HPDE6-E6E7 (cell line): ENCODE measurements around the gene AKAP6.
"Not testable (repeated sequence)": the region's sequence is repeated elsewhere in the genome, so short reads cannot be mapped to it uniquely, and the experiment has no call there.

Source experiments
- DNase-seq: peaks from one replicate; pipeline ENCODE4 v3.0.0; 2011; ENCODE audit warnings: missing footprints; ENCODE audit errors: extremely low spot score

Gene AKAP6

DNA sequence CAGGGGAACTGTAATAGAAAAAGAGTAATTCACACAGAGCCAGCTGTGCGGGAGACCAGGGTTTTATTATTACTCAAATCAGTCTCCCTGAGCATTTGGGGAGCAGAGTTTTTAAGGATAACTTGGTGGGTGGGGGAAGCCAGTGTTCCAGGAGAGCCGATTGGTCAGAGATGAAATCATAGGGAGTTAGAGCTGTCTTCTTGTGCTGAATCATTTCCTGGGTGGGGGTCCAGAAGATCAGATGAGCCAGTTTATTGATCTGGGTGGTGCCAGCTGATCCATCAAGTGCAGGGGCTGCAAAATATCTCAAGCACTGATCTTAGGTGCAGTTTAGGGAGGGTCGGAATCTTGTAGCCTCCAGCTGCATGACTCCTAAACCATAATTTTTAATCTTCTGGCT, 44.1 kb downstream of the AKAP6 start:
- DNase-seq = not testable (repeated sequence)

- DNase-seq = no peak
Measured at GRCh38 chr14:32374155-32374554, 45.1 kb downstream of the AKAP6 start.

DNA sequence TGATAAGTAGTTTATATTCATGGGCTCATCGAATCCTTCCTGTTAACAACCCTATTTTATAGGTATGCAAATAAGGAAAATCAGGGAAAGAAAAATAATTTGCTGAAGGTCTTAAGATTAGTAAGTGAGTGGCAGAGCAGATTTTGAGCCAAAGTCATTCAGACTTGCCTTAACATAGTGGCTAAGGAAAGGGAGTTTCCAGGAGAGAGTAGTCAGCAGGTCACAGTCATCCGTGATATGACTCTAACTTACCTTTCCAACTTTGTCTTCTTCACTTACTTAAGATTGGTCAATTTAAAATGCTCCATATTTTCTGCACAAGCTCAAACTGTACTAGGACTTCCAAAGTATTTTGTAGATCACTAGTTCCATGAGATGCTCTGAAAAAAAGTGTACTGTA, 46.6 kb downstream of the AKAP6 start:
- no peak for DNase-seq

DNA sequence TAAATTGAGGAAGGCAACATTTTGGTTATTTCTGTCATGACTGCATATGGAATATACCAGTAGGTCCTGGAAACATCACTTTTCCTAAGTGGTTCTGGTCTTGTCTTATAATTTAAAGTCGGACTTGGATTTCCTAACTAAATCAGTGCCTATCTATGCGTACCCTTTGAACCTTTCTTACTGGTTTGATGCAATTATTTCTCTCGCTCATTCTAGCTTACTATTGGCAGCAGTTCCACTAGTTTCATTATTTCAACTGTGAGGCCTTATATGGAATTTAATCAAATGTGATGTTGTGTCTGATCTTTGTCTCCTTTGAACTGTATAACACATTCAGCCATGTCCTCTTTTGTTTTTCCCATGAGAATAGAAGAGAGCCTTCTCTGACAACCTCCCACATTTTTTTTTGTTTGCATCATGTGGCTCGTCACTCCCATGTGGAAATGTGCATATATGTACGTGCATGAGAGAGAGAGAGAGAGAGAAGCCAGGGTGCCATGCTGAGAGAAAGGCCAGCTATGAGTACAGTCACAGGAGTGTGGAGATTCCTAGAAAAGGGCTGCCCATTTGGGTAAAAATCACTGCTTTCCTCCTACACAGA, 48.0 kb downstream of the AKAP6 start:
- no peak for DNase-seq

GRCh38 chr14:32378284-32378683, 49.2 kb downstream of the AKAP6 start:
- no peak for DNase-seq

GRCh38 chr14:32379447-32379846, 50.3 kb downstream of the AKAP6 start:
- DNase-seq = no peak

DNA sequence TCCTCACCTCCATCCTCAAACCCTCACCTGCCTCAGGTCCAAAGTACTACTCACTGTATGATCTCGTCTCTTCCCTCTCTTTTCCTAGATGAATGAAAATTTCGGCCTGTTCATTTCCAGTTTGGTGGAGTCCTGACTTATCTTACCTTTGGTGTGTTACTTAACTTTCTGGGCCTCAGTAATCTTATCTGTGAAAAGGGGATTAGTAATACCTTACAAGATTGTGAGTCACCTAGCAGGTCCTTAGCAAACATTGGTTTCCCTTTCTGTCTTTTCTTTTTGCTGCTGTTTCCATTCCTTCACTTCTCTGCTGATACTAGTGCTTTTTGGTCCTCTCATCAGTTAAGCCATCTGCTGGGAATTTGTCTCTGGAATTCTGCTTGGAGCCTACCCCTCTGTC, 52.8 kb downstream of the AKAP6 start:
- DNase-seq = peak; percentile 13

DNA sequence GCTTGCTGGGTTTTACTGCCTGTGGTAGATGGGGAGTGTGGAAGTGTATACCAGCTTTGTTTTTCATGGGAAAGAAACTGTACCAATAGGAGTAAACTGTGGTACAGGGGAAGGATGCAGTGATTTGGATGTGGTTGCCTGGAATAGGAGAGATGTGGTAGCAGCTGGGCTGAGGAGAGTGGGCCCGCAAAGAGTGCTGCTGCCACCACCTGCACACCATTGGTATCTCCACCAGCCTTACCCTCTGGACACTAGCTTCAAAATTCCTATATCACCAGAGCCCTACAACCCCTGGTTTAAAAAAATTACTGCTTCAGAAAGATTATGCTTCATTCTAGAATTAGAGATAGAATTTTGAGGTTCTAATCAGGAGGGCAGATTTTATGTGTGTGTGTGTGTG, 53.6 kb downstream of the AKAP6 start:
- DNase-seq = peak; percentile 39

DNA sequence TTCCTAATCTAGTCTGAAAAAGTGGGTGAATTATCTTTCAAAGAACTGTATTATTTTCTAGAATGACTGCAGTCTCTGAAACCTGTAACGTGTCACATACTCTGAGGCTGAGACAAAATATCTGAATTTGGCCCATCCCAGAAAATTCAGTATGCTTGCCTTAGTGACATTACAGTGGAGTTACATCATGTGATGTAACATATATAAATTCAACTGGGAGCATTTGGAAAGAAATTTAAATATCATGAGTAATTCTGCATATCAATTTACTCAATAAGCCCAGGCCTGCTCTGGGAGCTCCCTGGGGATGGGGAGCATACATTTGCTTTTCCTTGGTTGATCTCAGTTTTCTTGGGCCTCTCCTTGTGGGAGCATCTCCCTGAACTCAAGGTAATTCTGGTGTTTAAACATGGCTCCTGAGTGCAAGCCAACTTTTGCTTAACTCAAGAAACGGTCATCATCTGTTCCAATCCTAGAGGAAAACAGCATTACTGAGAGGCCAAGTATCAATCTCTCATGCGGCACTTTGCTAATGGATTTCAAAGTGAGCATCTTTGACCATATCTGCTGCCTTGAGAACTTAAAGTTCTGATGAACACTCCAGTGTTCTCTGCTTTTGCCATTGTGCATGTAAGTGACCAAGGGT, 54.4 kb downstream of the AKAP6 start:
- DNase-seq = no peak

GRCh38 chr14:32384464-32384863, 55.4 kb downstream of the AKAP6 start:
- no peak for DNase-seq

- not testable (repeated sequence) for DNase-seq
Measured at GRCh38 chr14:32387295-32387694, 58.2 kb downstream of the AKAP6 start.

DNA sequence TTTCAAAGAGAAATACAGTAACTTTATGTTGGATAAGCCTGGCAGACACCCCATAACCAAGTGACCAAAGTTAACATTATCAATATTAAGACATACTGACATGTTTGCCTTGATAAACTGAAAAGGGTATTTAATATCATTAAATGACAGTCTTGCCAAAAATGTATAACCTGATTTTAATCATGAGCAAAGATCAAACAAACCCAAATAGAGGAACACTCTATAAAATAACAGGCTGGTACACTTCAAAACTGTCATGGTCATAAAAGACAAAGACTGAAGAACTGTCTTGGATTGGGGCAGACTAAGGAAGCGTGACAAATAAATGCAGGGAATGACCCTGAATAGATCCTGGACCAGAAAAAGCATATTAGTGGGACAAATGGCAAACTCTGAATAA, 64.0 kb downstream of the AKAP6 start:
- DNase-seq = no peak

DNA sequence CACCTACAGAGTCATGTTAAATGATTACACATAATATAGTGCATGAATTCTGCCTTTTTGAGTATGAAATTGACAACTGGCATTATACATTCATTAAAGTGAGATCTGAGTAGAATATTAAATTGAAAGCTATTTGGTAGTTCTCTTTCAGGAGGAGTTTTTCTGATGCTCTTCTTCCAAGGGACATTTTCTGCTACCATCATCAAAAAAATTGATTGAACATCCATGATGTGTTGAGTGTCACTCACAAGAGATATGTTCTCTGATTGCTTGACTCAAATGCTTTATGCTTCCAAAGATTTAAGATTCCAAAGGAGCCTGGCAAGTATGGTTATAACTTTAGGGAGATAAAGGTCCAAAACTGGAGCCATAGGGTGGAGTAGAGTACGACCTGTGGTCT, 64.9 kb downstream of the AKAP6 start:
- no peak for DNase-seq

DNA sequence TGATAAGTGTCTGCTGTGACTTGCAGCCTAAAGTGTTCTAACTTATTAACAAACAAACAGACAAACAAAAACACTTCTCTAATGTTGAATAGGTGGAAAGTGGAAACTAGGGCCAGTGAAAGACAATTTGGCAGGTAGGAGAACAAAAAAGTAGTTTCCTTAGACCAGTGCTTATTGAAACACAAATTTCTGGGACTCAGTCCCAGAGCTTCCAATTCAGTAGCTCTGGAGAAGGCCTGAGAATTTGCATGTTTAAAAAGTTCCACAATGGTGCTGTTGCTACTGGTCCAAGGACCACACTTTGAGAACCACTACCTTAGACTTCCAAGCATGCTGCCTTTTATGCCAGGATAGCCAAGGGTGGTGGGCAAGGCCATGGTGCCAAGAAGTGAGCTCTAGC, 67.8 kb downstream of the AKAP6 start:
- no peak for DNase-seq

DNA sequence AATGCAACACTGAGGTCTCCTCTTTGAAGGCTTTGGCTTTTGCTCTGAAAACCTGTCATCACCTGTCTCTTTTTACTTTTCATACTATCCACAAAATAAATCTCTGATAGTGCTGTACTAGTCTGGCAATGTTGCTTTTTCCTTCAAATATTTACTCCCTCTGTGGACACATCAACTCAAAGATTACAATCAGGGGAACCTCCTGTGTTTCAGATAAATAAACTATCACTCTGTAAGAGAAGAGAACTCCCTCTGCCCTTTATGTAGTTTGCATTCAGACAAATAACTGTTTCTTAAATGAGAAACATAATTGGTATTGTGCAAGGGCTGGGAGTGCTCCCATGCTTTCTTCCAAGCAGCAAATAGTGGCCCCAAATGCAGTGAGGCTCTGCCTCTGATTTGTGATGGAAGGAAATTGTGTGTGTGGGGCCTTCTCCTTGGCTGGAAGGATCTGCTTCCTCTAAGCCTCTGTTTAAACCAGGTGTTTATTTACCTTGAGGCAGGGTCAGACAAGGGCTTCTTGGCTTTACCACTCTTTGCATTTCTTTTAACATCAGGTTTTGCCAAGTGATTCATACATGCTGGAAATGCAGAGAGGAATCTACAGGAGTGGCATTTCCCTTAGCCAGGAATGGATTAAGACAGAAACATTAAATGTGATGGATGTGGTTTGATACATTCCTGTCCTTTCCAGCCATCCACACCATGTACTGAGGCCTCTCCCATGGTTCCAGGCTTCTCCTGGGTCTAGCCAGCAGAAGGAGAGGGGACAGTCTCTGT, 69.0 kb downstream of the AKAP6 start:
- peak; percentile 64 for DNase-seq

DNA sequence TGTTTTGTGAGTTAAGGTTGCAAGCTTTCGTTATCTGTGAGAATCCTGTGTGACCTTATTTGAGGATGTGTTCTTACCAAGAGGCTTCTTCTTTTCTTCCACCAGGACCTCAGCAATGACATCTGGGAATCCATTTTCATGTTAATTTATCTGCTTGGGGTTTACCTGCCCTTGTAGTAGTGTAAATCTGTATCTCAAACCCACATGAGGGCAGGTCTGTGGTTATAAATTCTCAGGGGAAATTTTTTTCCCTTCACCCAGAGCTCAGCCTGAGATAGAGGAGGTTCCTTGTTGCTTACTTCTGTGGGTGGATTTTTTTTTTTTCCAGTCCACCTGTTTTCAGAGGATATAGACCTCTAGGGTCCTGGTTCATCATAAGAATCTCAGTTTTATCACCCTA, 70.8 kb downstream of the AKAP6 start:
- no peak for DNase-seq

DNA sequence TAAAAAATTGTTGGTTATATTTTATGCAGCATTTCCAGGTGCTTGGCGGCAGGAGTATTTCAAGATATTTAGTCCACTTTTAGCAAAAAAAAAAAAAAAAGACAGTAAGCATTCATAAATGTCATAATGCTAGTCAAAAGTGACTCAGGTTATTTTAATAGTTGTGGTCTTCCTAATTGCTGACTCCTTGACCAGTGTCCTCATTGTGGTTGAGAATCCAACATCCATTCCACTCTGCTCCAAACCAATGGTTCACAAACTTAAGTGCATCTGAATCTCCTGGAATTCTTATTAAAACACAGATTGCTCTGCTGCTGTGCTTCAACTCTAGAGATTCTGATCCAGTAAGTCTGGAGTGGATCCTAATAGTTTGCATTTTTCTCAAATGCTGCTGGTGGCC, 71.4 kb downstream of the AKAP6 start:
- no peak for DNase-seq

GRCh38 chr14:32403021-32403420, 73.9 kb downstream of the AKAP6 start:
- no peak for DNase-seq

DNA sequence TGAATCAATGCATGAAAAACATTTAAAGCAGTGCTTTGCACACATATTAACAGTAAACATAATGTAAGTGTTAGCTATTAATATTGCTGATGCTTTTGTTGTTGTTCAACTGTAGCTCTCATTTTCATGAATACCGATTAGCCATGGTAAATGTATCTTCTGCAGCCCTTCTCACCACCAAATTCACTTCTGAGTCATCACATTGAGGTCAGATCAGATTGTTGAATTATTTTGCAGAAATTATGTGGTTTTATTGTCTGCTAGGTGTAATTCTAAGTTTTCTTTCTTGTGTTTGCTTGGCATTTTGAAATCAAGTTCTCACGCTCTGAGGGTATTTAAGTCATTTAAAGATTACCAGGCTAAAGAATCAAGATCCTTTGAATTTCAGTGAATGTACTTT, 74.6 kb downstream of the AKAP6 start:
- no peak for DNase-seq

- DNase-seq = no peak
Measured at GRCh38 chr14:32404784-32405573, 75.9 kb downstream of the AKAP6 start.

- DNase-seq = no peak
Measured at GRCh38 chr14:32405856-32406255, 76.8 kb downstream of the AKAP6 start.

- no peak for DNase-seq
Measured at GRCh38 chr14:32407130-32407529, 78.0 kb downstream of the AKAP6 start.
